ENCODE results near the gene ADRB2.

Gene ADRB2

GRCh38 chr5:148831590-148832565, 5.5 kb downstream of the ADRB2 start:
- no peak for DNase-seq

DNA sequence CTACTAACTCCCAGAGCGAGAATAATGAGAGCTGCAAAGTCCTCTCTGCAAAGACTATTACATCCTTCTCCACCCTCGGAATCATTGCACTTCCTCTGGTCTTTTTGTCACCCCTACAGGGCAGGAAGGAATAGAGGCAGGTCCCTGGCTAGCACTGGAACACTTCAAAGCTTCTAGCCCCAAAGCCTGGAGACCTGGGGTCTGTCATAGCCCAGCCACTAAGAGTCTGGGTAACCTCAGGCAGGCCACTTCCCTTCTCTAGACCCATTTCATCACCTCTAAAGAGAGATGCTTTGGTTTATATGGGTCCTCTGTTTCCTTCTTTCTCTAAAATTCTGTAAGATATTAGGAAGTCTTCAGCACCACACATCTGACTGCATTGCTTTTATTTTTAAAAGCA, 6.7 kb downstream of the ADRB2 start:
- DNase-seq, result no peak

DNA sequence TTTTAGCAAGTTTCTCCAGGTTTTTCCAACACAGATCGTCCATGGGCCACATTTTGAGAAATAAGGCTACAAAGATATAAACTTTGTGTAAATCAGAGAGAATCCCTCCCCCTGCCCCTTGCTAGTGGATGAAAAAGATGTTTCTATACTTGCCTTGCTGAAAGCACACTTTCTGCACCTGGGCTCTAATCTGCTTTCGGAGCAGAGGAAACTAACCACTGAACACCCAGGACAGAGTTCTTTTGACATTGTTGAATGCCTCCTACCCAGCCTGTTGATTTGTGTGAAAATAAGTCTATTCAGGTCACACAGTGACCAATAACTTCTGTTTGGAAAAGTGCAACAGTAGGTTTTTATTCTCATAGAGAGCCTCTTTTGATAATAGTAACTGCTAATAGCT, 7.5 kb downstream of the ADRB2 start:
- DNase-seq, result no peak

DNA sequence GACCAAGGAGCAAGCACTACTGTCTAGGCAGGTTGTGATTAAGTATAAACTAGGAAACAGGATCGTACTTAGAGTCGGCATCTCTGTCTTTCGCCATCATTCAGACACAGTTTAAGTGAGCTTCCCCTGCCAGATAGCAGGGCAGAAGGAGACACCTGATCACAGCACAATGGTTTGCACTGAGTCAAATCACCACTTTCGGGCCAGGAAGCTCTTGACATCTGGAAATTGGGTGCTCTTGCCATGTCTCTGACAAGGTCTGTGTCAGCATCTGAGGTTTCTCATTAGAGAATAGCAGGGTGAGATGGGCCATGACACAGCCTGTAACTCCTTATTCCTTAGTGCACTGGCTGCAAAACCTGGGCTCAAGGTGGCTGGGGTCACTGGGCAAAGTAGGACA, 8.3 kb downstream of the ADRB2 start:
- no peak for DNase-seq

DNA sequence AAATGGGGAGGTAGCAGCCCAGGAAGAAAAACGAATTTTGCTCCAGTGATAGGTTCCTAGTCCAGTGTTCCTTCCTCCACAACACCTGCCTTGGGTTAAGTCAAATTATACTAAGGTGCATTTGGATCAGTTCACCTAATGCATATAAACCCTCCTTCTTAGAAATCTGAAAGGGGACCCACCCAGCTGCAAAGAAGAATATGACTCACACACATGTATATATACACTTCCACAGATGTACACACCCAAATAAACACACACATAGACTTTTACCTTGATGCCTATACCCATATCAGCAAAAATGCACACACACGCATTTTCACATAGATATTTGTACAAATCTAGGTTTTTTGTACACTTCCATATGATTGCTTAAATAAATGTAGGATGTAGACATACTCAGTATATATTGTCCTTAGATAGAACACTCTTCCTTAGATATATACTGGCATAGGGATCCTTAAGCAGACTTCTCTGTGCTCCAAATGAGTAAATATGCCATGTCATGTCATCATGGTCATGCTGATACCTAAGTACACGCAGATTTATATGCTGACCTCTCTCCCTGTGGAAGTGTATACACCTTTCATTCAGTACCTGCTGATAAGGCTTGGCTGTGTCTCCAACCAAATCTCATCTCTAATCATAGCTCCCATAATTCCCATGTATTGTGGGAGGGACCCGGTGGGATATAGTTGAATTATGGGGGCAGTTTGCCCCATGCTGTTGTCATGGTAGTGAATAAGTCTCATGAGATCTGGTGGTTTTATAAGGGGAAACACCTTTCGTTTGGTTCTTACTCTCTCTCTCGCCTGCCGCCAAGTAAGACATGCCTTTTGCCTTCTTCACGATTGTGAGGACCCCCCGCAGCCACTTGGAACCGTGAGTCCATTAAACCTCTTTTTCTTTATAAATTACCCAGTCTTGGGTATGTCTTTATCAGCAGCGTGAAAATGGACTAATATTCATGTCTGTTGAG, 10.2 kb downstream of the ADRB2 start:
- no peak for DNase-seq

GRCh38 chr5:148837383-148837782, 11.0 kb downstream of the ADRB2 start:
- DNase-seq, result no peak

DNA sequence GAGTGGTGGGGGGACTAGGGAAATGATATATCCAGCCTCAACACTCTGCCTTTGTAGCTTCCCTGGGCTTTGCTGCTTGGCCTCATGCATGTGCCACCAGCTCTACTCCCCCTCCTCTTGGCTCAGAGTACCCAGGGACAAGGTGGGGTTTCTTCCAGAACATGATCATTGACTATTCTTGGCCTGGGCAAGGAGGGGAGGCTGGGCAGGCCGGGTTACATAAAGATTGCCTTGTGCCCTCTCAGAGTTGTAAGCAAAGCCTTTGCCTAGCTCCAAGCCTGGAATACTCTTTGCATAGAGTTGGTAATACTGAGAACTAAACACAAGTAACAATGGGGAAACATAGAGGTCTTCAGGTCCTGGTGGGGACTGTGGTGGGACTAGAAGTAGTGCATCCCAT, 11.9 kb downstream of the ADRB2 start:
- DNase-seq, result no peak

DNA sequence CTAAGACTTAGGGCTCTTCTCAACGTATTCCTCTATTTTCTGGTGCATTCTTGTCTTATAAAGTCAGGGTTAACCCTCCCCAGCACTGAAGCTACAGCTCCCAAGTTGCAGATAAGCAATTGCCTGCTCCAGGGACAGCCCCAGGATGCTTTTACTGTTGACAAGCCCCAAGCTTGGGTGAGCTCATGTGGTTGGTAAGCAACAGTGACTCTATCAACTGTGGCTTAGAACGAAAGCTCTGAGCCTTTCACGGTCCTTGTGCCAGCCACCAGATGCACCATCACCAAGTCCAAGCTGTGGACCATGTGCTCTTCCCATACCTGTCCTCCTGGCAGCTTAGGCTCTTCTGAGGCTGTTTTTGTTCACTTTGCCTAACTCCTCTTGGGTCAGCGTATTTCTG, 13.5 kb downstream of the ADRB2 start:
- DNase-seq, result no peak

DNA sequence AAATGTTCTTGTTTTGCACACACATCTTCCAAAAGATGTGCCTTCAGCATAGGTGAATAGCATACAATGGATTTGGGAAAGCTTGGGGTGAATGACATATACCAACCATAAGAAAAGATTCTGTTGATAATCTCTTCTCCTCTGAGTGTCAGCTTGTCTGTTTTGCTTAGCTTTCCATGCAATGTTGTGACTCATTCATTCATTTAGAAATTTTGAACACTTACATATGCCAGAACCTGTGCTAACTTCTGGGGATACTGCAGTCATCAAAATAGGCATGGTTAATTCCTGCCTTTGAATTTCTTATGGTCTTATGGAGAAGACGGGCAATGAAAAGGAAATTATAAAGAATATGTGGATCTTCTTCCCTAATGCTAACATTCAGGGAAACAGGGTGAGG, 14.1 kb downstream of the ADRB2 start:
- no peak for DNase-seq

DNA sequence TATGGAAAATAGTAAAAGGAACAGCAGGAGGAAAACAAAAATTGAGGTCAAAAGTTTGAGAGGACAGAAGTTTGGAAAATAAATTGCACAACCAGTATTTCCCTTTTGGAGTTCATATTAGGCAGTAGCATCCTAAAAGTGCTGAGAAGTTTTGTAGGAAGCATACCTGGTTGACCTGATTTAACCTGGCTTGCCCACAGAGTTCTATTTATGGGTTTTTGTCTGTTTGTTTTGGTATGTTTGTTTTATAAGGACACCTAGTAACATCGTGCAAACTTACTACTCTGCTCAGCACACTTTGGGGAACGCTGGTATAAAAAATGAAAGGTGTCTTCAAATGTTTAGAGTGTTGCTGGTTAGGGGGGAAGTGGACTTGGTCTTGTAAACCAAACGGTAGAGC, 15.1 kb downstream of the ADRB2 start:
- DNase-seq, result no peak

DNA sequence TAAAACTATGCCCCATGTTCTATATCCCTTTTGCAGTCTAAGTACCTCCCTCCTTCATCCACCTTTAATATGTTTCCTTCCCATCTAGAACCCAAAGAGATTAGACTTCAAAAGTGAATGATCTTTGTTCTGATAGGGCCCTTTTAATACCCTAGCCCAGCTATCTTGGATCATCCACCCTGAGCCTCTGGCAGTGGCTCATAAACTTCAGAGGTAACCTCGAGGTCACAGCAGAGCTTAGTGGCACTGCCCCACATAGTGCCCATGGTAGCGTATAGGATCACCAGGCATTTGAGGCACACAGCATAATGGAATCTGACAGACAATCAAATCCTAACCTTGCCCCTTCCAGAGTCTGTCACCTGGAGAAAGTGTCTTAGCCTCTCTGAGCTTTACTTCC, 15.8 kb downstream of the ADRB2 start:
- DNase-seq, result no peak

DNA sequence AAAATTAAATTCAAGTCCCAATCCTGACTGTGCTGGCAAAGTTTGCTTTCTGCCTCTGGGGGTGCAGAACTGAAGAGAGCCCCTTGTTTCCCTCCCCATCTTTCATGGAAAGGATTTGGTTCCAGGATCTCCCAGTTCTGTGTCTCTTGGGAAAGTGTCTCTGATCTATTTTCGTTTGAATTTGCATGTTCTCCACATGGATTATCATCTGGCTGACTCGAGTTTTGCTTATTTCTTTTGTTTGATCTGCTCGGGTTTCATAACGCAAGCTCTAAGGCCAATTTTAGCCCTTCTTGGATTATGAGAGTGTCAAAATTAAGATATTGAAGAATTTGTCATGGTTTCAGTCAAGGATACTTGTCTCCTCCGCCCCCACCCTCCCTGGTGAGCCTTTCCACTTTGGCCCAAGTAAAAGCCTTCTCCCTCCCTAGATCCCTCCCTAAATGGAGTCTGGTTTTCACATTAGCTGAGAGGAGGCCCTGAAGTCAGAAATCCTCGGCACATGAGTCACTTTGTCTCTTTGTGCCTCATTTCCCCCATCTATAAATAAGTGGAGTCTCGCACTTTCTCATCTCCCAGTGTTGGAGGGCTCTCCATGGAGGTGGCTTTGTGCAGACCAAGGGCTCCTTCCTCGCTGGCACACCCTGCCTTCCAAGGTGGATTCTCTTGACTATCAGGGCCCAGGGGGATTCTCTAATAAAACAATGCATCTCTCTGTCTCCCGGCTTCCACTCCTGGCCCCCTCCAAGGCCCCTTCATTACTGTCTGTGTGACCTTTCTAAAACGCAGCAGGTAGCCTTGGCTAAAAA, 17.3 kb downstream of the ADRB2 start:
- no peak for DNase-seq

- no peak for DNase-seq
These were observed 18.2 kb downstream of the ADRB2 start for GRCh38 chr5:148844433-148845280.

DNA sequence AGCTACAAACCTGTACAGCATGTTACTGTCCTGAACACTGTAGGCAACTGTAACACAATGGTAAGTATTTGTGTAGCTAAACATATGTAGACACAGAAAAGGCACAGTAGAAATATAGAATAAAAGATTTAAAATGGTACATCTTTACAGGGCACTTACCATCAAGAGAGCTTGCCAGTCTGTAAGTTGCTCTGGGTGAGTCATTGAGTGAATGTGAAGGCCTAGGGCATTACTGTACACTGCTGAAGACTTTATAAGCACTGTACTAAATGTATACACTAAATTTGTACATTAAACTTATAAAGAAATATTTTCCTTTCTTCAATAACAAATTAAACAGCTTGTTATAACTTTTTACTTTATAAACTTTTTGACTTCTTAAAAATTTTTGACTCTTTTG, 20.5 kb downstream of the ADRB2 start:
- DNase-seq, result no peak

DNA sequence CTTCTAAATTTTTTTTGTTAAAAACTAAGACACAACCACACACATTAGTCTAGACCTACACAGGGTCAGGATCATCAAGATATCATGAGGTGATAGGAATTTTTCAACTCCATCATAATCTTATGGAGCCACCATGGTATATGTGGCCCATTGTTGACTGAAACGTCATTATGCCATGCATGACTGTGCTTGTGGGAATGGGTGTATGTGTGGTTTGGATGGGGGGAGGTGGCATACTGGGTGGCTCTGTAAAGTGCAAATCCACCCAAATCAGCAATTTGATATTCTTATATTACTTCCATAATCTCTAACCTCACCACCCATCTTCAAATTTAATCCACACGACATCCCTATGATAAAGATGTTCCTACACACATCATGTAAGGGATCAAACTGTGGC, 21.0 kb downstream of the ADRB2 start:
- no peak for DNase-seq

DNA sequence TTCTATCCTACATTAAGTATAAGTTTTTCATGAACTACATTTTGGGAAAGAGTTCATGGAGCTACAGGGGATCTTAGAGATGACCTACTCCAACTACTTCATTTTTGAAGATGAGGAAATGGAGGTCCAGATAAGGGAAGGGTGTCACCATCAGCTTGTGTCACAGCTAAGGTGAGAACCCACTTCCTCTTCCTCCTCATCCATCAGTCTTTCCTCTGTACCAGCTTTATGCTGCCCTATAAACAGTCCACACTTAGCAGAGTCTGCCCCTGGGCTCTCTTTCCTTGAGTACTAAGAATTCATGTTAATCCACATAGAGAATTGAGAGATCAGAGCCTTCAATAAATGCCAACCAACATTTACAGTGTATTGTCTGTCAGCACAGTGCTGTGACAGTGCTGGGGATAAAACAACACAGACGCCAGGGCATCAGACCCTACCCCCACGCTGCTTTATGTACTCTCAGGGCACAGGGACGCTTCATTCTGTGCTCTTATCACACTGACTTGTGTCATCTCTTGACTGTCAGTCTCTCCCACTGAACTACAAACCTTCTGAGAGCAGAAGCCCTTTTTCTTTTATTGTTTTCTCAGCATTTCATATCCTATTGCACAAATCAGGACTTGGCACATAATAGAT, 22.1 kb downstream of the ADRB2 start:
- DNase-seq, result no peak

DNA sequence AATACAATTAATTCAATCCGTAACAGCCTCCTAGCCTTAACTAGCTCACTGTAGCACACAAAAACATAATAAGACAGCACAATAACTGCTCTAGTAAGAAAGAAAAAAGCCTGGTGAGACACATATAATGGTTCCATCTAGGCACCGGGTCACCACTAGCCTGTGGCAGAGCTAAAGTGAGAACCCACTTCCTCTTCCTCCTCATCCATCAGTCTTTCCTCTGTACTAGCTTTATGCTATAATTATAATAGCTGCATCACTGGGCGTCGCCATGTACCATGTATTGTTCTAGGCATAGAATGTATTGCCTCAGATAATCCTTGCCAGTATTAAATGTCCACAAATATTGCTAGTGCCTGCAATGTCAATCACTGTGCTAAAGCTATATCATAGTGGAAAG, 23.1 kb downstream of the ADRB2 start:
- DNase-seq, result no peak

GRCh38 chr5:148850836-148851235, 24.4 kb downstream of the ADRB2 start:
- no peak for DNase-seq

- no peak for DNase-seq
These were observed 27.5 kb downstream of the ADRB2 start for GRCh38 chr5:148853868-148854267.

- DNase-seq, result no peak
These were observed 29.0 kb downstream of the ADRB2 start for GRCh38 chr5:148855249-148856008.

DNA sequence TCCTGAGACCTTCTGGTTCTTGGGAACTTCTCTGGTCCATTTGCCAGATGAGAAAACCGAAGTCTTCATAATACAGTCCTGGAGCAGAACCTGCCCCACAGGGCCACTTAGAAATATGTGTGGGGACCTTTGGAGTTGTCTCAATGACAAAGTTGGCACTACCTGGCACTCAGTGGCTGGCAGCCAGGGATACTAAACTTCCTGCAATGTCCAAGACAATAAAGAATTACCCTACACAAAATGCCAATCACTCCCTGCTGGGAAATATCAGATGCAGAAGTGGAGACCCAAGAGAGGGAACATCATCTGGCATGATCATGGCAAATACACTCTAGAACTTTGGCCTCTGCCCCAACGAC, 29.6 kb downstream of the ADRB2 start:
- no peak for DNase-seq
